Eye (tissue), 1 donor: ENCODE results near the gene WFDC1.
"Not testable (repeated sequence)": the region's sequence is repeated elsewhere in the genome, so short reads cannot be mapped to it uniquely, and the experiment has no call there.

Source experiments
- DNase-seq: peaks from one replicate; pipeline ENCODE4 v3.0.0-alpha.2; 2015

Gene WFDC1

DNA sequence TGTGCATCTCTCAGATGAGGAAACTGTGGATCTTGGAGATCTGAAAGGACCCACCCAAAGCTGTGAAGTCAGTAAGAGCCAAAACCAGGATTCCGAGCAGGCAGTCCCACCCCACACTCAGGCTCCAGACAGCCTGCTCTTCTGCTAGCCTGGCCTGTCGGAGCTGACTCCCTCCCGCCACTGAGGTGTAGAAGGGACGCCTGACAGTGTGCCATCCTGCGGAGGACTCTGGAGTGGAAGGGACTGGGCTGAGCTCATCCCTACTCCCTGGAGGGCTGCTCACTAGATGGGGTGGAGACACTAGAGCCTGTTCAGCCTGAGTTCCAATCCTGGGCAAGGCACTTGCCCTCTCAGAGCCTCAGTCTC, 36.0 kb downstream of the WFDC1 start:
- no peak for DNase-seq

DNA sequence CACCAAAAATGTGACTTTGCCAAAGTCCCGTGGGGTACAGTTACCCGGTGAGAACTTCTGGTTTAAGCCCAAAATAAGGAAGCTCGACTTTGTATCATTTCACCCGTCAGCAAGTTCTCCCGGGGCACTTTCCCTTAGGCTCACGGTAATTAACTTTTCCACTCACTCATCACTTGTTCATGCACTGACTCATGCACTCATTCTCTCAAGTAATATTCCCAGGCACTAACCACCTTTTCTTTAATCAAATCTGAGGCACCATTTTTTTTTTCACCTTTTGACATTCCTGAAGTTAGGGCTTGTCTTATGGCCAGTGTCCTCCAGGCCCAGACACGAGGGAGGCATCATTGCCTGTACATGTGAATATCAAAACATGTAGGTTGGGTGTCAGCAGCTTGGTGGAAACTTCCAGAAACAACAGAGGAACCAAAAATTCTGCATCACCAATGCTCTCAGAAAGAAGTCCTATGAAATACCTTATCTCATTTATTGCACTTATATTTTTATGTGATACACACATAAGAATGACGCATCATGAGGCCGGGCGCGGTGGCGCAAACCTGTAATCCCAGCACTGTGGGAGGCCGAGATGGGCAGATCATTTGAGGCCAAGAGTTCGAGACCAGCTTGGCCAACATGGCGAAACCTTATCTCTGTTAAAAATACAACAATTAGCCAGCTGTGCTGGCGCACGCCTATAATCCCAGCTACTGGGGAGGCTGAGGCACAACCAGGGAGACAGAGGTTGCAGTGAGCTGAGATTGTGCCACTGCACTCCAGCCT, 37.5 kb downstream of the WFDC1 start:
- DNase-seq: no peak

DNA sequence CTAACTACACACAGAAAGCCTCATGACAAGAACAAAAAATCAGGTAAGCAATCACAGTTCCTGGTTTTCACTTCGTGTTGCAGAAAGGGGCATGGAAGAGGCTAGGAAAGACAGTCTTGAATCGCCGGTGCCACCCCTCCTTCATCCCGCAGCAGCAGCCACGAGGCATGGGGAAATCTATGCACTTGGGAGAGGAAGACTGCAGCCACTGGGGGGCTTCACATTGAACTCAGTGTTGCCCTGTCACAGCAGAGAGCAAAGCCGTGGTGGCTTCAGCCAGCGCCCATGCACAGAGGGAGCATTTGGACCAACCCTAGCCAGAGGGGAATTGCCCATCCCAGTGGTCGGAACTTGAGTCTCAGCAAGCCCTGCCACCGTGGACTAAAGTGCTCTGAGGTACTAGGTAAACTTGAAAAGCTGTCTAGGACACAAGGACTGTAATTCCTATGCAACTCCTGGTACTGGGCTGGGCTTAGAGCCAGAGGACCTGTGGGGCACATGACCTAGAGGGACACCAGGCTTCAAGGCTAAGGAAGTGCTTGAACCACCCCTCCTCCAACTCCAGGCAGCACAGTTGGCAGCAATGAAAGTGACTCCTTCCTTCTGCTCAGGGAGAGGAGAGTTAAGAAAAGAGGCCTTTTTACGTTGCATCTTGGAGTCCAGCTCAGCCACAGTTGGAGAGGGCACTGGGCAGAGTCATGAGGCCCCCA, 38.5 kb downstream of the WFDC1 start:
- DNase-seq: no peak

DNA sequence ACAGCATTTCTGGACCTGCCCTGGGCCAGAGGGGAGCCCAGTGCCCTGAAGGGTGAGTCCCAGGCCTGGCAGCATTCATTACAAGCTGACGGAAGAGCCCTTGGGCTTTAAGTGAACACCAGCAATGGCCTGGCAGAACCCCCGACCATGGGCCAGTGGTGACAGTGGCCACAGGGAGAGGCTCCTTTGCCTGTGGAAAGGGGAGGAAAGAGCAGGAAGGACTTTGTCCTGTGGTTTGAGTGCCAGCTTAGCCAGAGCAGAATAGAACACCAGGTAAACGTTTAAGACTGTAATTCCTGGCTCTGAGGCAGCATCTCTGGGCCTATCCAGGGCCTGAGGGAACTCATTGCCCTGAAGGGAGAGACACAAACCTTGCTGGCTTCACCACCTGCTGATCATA, 39.4 kb downstream of the WFDC1 start:
- DNase-seq: no peak

DNA sequence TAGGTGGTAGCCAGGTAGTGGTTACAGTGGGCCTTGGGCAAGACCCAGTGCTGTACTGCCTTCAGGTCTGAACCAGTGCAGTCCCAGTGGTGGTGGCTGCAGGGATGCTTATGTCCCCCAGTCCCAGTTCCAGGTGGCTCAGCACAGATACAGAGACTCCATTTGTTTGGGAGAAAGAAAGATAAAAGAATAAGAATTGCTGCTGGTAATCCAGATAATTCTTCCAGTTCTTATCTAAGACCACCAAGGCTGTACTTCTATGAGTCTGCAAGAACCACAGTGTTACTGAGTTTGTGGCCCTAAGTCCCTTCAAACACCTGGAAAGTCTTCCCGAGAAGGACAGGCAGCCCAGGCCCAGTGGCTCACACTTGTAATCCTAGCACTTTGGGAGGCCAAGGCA, 39.8 kb downstream of the WFDC1 start:
- DNase-seq: no peak

DNA sequence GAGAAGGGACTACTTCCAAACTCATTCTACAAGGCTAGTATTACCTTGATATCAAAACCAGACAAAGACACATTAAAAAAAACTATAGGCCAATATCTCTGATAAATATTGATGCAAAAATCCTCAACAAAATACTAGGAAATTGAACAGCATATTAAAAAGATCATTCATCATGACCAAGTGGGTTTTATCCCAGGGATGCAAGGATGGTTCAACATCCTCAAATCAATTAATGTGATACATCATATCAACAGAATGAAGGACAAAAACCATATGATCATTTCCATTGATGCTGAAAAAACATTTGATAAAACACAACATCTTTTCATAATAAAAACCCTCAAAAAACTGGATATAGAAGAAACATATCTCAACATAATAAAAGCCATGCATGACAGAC, 42.6 kb downstream of the WFDC1 start:
- DNase-seq: not testable (repeated sequence)

DNA sequence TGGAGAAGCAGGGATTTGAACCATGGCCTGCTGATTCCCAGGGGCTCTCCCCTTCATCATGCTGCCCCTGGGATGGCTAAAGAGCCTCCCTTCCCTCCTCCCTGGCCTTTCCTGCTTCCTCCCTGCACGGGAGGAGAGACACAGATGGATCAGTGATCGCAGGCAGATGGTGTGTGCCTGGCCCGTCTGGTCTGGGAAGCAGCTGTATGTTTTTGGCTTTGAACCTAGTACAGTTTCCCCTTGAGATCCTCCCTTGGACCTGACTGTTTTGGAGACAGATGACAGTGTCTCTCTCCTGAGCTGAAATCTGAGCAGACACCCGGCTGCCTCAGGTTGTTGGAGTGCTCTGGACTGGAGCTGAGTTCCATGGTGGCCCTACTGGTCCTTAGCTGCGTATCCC, 44.6 kb downstream of the WFDC1 start:
- peak; percentile 50 for DNase-seq

DNA sequence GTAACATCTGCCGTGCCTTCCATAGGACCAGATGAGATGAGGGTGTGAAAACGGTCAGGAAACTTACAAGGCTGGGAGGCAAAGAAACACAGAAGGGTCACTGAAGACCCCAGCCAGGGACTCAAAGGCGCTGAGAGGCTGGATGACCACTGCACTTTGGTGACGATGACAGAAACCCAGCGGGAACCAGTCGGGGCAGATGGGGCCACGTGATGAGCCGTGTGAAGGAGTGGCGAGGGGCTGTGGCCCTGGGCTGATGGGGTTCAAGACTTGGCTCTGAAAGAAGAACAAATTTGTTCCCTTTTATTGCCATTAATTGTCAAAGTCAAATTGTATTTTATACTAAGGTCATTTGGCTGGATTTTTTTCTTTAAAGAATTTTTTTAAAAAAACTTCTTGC, 45.1 kb downstream of the WFDC1 start:
- no peak for DNase-seq

DNA sequence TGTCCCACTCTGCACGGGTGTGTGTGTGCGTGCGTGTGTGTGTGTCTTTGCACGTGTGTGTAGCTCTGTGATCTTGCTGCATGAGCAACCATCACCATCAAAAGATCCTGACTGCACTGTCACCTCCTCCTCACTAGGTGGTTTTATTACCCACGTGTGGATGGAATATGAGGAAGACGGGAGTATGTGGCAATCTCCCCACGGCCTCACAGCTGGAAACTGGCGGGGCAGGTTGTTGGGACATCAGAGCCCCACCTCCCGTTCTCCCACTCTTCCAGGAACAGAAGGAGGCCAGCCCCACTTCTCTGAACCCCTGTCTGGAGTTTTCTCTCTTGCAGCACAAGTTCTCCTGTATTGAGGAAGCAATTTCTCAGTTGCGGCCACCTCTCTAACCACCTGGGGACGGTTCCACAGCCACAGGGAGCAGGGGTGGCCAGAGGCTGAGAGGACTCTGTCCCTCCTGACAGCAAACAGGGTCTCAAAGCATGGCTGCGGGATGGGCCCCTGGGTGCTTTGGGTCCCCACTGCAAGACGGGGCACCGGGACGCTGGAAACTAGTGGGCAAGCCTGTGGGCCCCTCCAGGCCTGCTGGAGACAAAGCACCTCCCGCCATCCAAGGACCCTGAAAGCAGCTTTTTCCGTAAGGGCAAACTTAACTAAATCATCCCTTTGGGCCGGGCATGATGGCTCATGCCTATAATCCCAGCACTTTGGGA, 45.8 kb downstream of the WFDC1 start:
- DNase-seq: no peak

DNA sequence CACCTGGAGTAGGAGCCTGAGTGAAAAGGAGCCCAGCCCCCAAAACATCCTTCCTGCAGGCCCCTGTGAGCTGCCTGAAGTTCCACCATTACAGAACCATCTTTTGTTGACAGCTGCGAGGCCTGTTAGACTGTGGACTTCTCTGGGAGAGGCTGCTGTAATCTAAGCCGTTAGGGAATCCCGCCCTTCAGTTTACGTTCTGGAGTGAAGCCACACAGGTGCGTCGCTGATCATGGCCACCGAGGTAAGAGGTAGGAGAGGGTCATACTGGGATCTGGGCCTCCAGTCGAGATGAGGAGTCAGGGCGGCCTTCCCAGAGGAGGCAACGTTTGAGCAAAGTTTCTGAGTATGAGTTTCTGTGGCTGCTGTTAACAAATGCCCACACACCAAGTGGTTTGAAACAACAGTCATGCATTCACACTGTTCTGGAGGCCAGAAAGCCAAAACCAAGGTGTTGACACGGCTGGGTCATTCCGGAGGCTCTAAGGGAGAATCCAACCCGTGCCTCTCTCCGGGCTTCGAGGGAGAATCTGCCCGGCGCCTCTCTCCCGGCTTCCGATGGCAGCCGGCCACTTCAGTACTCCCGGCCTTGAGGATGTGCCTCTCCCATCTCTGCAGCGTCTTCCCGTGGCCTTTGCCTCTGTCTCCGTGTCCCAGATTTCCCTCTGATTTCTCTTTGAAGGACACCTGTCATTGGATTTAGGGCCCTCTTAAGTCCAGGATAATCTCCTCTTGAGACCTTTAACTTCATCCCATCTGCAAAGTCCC, 47.0 kb downstream of the WFDC1 start:
- DNase-seq: no peak

DNA sequence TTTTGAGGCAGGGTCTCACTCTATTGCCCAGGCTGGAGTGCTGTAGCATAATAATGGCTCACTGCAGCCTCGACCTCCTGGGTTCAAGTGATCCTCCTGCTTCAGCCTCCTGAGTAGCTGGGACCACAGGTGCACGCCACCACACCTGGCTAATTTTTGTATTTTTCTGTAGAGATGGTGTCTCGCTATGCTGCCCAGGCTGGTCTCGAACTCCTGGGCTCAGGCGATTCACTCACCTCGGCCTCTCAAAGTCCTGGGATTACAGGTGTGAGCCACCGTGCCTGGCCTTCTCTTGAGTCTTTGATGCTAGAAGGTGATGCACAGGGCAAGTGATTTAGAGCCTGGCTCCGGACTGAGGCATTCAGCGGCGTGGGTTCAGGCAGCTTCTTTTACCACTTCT, 49.1 kb downstream of the WFDC1 start:
- not testable (repeated sequence) for DNase-seq

DNA sequence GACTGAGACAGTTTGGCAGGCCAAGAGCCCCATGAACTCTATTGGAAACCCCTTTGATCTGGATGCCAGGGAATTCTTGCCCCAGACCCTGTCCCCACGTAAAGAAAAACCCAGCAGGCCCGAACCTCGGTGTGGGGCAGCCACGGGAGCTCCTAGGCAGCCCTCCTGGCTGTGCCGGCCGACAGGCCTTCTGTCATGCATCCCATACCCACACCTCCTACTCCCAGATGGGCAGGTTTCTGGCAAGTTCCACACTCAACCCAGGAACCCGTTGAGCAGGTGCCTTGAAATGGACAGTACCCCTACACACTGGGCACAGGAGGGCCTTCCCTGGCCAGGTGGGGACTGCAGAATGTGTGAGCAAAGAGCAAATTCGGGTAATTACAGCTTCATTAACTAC, 50.1 kb downstream of the WFDC1 start:
- no peak for DNase-seq

DNA sequence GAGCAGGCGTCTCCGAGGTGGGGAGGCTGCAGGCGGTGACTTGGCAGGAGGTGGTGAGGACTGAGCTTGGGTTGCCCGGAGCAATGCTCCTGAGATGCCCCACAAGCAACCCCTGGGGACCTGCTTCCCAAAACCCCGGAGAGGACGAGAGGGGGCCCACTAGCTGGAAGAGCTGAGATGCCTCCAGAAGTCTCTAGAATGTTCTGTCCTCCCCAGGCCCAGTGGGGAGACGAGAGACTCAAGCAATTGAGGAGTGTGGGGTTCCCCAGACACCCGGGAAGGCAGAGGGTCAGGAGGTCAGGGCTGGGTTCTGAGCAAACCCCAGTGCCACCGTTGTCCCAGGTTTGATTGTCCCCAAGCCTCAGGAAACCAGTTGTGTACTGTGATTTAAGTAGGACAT, 52.5 kb downstream of the WFDC1 start:
- DNase-seq: no peak

DNA sequence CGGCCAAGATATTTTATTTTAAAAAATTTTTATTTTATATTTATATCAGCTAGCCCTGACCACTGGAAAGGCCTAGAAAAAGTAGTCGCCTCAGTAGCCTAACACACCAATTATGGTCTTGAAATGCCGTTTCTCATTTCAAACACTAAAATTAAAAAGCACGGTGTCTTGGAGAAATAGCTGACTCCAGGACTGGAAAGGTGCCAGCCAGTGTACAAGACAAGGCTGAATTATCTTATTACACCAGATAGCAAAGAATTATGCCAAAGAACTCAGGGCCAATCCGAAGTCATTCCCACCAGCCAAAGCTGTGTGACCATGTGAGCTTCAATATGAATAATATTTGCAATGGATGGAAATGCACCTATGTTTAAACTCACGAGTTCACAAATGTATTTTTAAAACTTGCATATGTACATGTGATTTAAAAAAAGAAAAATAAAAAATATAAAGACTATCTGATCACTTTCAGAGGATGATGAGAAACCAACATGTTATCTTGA, 53.8 kb downstream of the WFDC1 start:
- no peak for DNase-seq

DNA sequence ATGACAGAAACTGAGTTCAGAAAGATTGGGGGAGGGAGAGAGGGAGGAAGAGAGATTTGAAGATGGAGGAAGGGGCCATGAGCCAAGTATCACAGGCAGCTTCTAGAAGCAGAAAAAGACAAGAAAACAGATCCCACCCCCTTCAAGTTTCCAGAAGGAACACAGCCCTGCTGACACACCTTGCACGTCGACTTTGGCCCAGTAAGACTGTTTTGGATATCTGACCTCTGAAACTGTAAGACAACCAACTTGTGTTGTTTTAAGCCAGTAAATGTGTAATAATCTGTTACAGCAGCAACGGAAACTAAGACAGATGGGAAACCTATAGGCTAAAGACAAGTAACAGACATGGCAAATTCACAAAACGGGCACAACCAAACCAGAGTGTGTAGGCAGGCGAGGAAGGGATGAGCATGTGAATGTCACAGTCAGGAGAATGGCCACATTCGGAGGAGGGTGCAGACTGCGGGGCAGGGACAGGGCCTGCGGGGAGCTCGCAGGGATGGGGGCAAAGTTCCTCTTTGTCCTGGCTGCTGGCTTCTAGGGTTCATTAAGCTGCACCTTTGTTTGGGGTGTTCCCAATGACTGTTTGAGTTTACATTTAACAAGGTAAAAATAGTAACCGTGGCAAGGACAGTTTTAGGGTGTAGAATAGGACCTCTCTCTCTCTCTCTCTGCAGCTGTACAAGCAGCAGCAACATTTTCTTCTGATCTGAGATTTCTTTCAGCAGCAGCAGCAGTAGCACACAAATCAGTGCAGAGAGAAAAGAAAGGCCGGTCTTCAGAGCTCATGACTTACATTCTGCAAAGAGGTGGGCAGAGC, 55.4 kb downstream of the WFDC1 start:
- DNase-seq: no peak

DNA sequence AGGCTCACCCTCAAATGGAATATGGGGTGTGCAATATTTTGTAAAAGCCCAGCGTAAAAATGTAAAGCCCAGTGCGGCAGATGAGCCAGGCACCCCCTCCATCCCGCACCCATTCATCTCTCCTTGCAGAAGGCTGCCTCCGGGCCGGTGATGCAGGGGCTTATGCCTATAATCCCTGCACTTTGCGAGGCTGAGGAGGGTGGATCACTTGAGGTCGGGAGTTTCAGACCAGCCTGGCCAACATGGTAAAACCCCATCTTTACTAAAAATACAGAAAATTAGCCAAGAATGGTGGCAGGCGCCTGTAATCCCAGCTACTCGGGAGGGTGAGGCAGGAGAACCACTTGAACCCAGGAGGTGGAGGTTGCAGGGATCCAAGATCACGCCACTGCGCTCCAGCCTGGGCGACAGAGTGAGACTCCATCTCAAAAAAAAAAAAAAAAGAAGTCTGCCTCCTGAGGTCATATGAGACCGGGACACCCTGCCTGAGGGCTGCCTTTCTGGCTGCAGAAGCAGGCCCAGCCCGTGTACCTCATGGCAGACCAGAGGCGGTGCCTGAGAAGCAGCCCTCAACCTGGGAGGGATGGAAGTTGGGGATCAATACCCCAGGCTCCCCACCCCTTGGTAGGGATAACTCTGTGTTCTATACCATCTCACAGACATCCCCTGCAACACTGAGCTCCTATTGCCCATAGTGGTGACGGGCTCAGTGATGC, 56.2 kb downstream of the WFDC1 start:
- DNase-seq: no peak

DNA sequence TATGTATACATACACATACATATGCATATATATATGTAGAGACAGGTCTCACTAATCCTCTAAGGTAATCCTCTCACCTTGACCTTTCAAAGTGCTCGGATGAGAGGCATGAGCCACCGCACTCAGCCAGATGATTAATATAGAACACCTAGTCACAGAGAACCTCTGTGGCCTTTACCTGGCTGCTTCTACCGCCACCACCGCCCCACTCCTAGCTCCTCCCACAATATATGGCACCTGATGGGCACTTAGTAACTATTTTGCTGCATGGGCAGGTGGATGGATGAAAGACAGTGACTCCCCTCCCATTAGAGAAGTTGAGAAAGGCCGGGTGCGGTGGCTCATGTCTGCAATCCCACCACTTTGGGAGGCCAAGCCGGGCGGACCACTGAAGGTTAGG, 57.0 kb downstream of the WFDC1 start:
- no peak for DNase-seq

DNA sequence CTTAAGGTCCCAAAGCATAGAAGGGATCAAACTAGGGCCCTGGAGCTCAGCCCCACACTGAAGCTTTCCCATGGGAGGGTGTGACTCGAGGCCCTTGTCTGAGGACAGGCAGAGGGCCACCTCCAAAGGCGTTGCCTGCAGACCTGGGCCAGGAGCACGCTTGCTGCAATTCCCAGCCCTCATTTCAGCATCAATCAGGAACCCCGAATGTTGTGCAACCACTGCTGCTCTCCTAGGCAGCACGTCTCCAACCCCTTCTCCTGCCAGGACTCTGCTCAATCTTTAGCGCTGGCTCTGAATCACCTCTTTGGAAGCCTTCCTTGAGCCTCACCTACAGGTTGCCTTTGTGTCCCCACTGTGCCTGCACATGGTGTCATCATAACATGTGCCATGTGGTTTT, 59.6 kb downstream of the WFDC1 start:
- DNase-seq: no peak

DNA sequence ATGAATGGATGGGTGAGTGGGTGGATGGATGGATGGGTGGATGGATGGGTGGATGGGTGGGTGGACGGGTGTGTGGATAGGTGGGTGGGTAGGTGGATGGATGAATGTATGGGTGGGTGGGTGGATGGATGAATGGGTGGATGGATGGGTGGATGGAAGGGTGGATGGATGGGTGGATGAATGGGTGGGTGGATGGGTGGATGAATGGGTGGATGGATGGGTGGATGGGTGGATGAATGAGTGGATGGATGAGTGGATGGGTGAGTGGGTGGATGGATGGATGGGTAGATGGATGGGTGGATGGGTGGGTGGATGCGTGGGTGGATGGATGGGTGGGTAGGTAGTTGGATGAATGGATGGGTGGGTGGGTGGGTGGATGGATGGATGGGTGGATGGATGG, 60.5 kb downstream of the WFDC1 start:
- DNase-seq: no peak

DNA sequence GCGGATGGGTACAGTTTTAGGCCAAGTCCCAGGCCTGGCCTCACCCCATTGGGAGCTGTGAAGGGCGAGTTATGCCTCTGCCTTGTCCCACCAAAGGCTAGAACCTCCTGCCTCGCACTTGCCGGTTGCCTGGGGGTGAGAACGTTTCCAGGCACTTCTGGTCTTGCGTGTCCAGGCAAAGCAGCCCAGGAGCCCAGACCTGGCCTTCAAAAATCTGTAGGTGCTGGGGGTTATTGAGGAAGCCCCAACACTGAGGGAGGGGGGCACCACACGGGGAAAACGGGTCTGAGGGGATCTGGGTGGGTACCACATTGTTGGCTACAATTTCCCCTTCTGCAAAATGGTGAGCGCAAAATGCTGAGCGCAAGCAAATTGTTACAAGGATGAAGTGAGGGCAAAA, 61.5 kb downstream of the WFDC1 start:
- no peak for DNase-seq

DNA sequence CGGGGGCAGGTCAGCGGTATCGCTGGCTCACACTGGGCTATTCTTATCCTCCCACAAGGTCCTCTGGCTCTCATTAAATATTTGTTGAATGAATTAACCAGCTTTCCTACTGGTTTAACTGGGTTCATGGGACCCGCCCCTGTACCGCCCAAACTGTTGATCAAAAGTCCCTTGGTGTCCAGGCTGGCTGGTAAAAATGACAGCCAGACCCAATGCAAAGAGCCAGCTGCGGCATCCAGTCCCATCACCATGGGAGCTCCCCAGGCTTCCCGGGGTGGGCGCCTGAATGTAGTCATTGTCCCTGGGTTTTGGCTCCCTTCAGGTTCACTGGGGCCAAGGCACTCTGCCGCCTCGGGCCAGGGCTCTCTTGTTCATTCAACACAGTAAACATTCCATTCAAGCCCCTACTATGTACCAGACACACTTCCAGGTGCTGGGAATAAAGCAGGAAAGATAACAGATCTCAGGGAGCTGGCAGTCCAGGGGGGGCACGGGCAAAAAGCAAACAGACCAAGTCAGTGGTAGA, 62.0 kb downstream of the WFDC1 start:
- DNase-seq: no peak
